GM21367 (cell line): Measurements from ENCODE around the gene B2M.
"Not testable (repeated sequence)": the region's sequence is repeated elsewhere in the genome, so short reads cannot be mapped to it uniquely, and the experiment has no call there.

Experiments
- ATAC-seq: cut with Tn5 transposase; IDR thresholded peaks from one replicate; pipeline ENCODE4 v1.9.1; 2021; ENCODE audit not compliant: unreplicated experiment

The B2M gene

GRCh38 chr15:44711096-44711742 is at the start of gene B2M, which contains the start of gene PATL2:
Gene B2M (plus strand): TSS chr15:44711517. CDS start chr15:44711547, 30 bp downstream.
Gene PATL2 (minus strand): TSS chr15:44711323. CDS start chr15:44676490, 34,833 bp downstream.
- peak; percentile 70 for ATAC-seq

- ATAC-seq: no peak
Observed at GRCh38 chr15:44661576-44661975, 49.7 kb upstream of the B2M start.

GRCh38 chr15:44662478-44663409 is 48.6 kb upstream of the B2M start:
- ATAC-seq: peak; percentile 34

- peak; percentile 60 for ATAC-seq
Observed at GRCh38 chr15:44663410-44664308, 47.7 kb upstream of the B2M start, which contains the start of gene SPG11. Gene SPG11 (minus strand): TSS chr15:44663662. CDS start chr15:44663647, 15 bp downstream.

GRCh38 chr15:44666210-44667038 is 44.9 kb upstream of the B2M start:
- ATAC-seq: no peak

GRCh38 chr15:44667039-44667360 is 44.3 kb upstream of the B2M start:
- ATAC-seq: no peak

- ATAC-seq: no peak
Observed at GRCh38 chr15:44668921-44669320, 42.4 kb upstream of the B2M start.

GRCh38 chr15:44670087-44670950 is 41.0 kb upstream of the B2M start:
- ATAC-seq: no peak

- ATAC-seq: no peak
Observed at GRCh38 chr15:44673639-44674038, 37.7 kb upstream of the B2M start.

- ATAC-seq: no peak
Observed at GRCh38 chr15:44675911-44676310, 35.4 kb upstream of the B2M start.

GRCh38 chr15:44676676-44677075 is 34.6 kb upstream of the B2M start:
- ATAC-seq: no peak

GRCh38 chr15:44682211-44682610 is 29.1 kb upstream of the B2M start:
- no peak for ATAC-seq

- not testable (repeated sequence) for ATAC-seq
Observed at GRCh38 chr15:44682809-44683682, 28.3 kb upstream of the B2M start.

- ATAC-seq: not testable (repeated sequence)
Observed at GRCh38 chr15:44689318-44689717, 22.0 kb upstream of the B2M start.

GRCh38 chr15:44690245-44690644 is 21.1 kb upstream of the B2M start:
- not testable (repeated sequence) for ATAC-seq

- ATAC-seq: no peak
Observed at GRCh38 chr15:44692659-44693058, 18.7 kb upstream of the B2M start.

- no peak for ATAC-seq
Observed at GRCh38 chr15:44694416-44694815, 16.9 kb upstream of the B2M start.

- no peak for ATAC-seq
Observed at GRCh38 chr15:44695294-44695693, 16.0 kb upstream of the B2M start.
